Measurements from ENCODE around the gene RBM4. TPM values are rescaled to one million over a fixed set of nuclear protein-coding genes. Genes with fewer than 3 reads are reported as not detected.

Gene RBM4
- total and polyA plus RNA-seq, 2 of the 13 experiments (the other 11 are each of a cell fraction or from before 2014, with no cell fraction given) = 126 to 136 TPM

DNA sequence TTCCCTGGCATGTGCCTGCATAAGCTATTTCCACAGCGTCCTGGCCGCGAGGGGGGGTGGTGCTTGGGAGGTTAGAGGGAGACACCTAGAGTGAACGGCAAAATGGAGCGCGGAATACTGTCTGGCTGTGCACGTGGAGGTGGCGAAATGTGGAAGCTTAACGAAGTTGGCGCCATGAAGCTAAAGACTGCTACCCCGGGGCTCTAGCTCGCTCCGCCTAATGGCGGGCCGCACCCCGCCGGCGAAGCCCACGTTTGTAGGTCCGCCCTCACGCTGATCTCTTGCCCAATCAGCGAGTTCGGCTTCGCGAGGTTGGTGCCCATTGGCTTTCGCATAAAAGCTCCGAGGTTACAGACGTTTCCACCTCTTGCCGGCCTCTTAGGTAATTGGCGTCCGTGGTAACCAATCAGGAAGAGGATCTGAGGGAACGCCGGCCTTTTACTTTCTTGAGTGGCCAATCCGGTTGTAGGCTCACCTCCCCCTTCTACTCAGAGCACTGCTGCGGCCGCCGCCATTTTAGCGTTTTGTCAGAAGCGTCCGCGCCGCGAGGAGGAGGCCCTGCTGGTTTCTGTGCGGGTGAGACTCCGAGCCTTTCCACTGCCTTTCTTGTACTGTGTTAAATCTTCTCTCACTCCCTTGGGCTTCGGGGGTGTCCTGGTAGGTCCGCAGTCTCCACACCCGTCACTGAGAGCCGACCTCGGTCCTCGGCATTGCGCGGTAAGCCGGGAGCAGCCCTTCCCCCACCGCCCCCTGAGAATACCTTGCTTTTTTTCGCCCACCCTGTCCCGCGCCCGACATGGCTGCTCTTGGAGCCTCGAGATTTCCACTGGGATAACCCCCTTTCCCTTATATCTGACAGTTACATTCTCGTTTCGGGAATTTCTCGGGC, at the start of gene RBM4 (continued):
- TF ChIP-seq ZNF337 (CRISPR knock-in tag; IDR thresholded peaks at IDR 0.05; ENCODE audit: borderline replicate concordance, low read depth) = no peak
- no peak for TF ChIP-seq RELA (CRISPR knock-in tag; IDR thresholded peaks at IDR 0.05)
- no peak for TF ChIP-seq MATR3 (CRISPR knock-in tag; IDR thresholded peaks at IDR 0.05)
- 0 out of 2 replicates have a peak, but pooled peaks have one; percentile 66 for TF ChIP-seq DMTF1 (CRISPR knock-in tag; IDR thresholded peaks at IDR 0.05)
- peak; percentile 33; the same call in 1 of the 2 replicates for TF ChIP-seq PRDM10 (CRISPR knock-in tag; IDR thresholded peaks at IDR 0.05; ENCODE audit: low read depth)
- TF ChIP-seq, protein P1, sequence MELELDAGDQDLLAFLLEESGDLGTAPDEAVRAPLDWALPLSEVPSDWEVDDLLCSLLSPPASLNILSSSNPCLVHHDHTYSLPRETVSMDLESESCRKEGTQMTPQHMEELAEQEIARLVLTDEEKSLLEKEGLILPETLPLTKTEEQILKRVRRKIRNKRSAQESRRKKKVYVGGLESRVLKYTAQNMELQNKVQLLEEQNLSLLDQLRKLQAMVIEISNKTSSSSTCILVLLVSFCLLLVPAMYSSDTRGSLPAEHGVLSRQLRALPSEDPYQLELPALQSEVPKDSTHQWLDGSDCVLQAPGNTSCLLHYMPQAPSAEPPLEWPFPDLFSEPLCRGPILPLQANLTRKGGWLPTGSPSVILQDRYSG (CRISPR knock-in tag; IDR thresholded peaks at IDR 0.05) = no peak
- peak; percentile 74 for TF ChIP-seq TFDP2 (CRISPR knock-in tag; IDR thresholded peaks at IDR 0.05)
- TF ChIP-seq SMC3 (IDR thresholded peaks at IDR 0.05; ENCODE audit: low read length) = no peak
- 0 out of 2 replicates have a peak, but pooled peaks have one; percentile 63 for TF ChIP-seq KLF6 (CRISPR knock-in tag; IDR thresholded peaks at IDR 0.05)
- TF ChIP-seq, protein P2, sequence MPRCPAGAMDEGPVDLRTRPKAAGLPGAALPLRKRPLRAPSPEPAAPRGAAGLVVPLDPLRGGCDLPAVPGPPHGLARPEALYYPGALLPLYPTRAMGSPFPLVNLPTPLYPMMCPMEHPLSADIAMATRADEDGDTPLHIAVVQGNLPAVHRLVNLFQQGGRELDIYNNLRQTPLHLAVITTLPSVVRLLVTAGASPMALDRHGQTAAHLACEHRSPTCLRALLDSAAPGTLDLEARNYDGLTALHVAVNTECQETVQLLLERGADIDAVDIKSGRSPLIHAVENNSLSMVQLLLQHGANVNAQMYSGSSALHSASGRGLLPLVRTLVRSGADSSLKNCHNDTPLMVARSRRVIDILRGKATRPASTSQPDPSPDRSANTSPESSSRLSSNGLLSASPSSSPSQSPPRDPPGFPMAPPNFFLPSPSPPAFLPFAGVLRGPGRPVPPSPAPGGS (CRISPR knock-in tag; IDR thresholded peaks at IDR 0.05) = peak; percentile 54; the same call in 1 of the 2 replicates
- TF ChIP-seq, protein P3, sequence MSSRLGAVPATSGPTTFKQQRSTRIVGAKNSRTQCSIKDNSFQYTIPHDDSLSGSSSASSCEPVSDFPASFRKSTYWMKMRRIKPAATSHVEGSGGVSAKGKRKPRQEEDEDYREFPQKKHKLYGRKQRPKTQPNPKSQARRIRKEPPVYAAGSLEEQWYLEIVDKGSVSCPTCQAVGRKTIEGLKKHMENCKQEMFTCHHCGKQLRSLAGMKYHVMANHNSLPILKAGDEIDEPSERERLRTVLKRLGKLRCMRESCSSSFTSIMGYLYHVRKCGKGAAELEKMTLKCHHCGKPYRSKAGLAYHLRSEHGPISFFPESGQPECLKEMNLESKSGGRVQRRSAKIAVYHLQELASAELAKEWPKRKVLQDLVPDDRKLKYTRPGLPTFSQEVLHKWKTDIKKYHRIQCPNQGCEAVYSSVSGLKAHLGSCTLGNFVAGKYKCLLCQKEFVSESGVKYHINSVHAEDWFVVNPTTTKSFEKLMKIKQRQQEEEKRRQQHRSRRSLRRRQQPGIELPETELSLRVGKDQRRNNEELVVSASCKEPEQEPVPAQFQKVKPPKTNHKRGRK (CRISPR knock-in tag; IDR thresholded peaks at IDR 0.05) = no peak
- TF ChIP-seq ZNF446 (CRISPR knock-in tag; IDR thresholded peaks at IDR 0.05) = peak; percentile 64; the same call in 1 of the 2 replicates
- TF ChIP-seq ELF4 (CRISPR knock-in tag; IDR thresholded peaks at IDR 0.05; ENCODE audit: borderline replicate concordance) = no peak
- no peak for TF ChIP-seq MLLT10 (CRISPR knock-in tag; IDR thresholded peaks at IDR 0.05)
- TF ChIP-seq ZNF777 (CRISPR knock-in tag; IDR thresholded peaks at IDR 0.05) = 0 out of 2 replicates have a peak, but pooled peaks have one; percentile 3
- TF ChIP-seq SRF (IDR thresholded peaks at IDR 0.05; ENCODE audit: low read depth, low read length) = no peak
- peak; percentile 47 for TF ChIP-seq TSC22D2 (CRISPR knock-in tag; IDR thresholded peaks at IDR 0.05; ENCODE audit: borderline replicate concordance)

Data from HepG2 (cell line).